Progenitor cell of endocrine pancreas (in vitro differentiated cells): Measurements from ENCODE around the gene PDIA6. TPM values are rescaled to one million over a fixed set of nuclear protein-coding genes. Genes with fewer than 3 reads are reported as not detected.

Experiments
- DNase-seq: peaks from one replicate; pipeline ENCODE4 v3.0.0; 2021; ENCODE audit warnings: low spot score; ENCODE audit not compliant: unreplicated experiment
- H3K27ac Mint-ChIP-seq: 2 replicates; pipeline ENCODE4 v1.8.0; 2021; ENCODE audit warnings: mild to moderate bottlenecking, moderate library complexity, mixed read lengths
- H3K27me3 Mint-ChIP-seq: 2 replicates; pipeline ENCODE4 v1.8.0; 2021; ENCODE audit warnings: mixed read lengths
- H3K36me3 Mint-ChIP-seq: 2 replicates; pipeline ENCODE4 v1.8.0; 2022; ENCODE audit warnings: mixed read lengths; ENCODE audit not compliant: insufficient read depth
- H3K4me1 Mint-ChIP-seq: 2 replicates; pipeline ENCODE4 v1.8.0; 2021; ENCODE audit warnings: low read depth, mixed read lengths
- H3K4me3 Mint-ChIP-seq: 2 replicates; pipeline ENCODE4 v1.8.0; 2021; ENCODE audit warnings: low read depth, mild to moderate bottlenecking, moderate library complexity, mixed read lengths
- H3K9me3 Mint-ChIP-seq: 2 replicates; pipeline ENCODE4 v1.8.0; 2021; ENCODE audit warnings: low read depth, mixed read lengths
- total RNA-seq: library from RNA; stranded (reverse); gene quantifications from 2 replicates; pipeline ENCODE4 v1.2.1, GENCODE V29; 2021
- TF ChIP-seq, protein P1 (sequence below): fragments of 200-600 bp; sonication (generic); IDR thresholded peaks from one replicate; pipeline ENCODE4 v1.5.0; 2021; ENCODE audit warnings: antibody characterized with exemption, mild to moderate bottlenecking; ENCODE audit not compliant: unreplicated experiment

The PDIA6 gene
- total RNA-seq, 1 donor from 2014 or later = 249 TPM

DNA sequence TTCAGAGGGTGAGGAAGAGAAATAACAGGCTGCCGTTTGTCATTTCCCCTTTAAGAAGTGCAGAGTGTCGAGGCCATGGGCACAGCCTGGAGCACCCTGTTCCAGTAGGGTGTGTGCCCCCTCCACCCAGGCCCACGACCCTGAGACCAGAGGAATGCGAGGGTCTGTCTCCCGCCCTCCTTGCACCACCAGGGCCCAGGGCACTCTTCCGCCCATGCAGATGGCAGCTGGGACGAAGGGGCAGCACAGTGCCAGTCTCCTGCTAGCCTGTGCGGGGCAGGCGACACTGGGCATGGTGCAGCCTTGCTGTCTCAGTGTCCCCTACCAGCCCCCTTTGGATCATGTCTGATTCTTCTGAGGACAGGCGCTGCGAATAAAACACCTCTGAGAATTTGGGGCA is 15.8 kb upstream of the PDIA6 start:
- Mint-ChIP-seq H3K4me1 (no peaks in the 10 kb centered on the region), H3K27me3 (peaks cover 60% of the 10 kb centered on the region)

DNA sequence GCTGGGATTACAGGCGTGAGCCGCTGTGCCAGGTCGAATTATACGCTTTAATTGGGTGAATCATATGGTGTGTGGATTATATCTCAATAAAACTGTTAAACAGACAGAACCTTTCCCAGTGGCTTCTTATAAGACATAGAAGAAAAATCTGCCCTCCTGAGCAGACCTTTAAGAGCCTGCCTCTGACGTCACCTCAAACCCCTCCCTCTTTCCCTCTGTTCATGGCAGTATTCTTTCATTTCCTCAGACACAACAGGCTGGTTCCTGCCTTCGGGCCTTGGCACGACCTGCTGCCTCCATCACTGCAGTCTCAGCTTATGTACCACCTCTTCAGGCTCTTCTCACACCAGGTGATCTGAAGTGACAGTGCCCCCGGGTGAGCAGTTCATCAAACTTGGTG is 14.0 kb upstream of the PDIA6 start:
- peaks cover 3% of the 10 kb centered on the region for H3K9me3 Mint-ChIP-seq
- no peak overlapping the region for H3K27ac Mint-ChIP-seq
- no peak for DNase-seq
- peaks cover 52% of the 10 kb centered on the region for H3K27me3 Mint-ChIP-seq
- TF ChIP-seq, protein P1, sequence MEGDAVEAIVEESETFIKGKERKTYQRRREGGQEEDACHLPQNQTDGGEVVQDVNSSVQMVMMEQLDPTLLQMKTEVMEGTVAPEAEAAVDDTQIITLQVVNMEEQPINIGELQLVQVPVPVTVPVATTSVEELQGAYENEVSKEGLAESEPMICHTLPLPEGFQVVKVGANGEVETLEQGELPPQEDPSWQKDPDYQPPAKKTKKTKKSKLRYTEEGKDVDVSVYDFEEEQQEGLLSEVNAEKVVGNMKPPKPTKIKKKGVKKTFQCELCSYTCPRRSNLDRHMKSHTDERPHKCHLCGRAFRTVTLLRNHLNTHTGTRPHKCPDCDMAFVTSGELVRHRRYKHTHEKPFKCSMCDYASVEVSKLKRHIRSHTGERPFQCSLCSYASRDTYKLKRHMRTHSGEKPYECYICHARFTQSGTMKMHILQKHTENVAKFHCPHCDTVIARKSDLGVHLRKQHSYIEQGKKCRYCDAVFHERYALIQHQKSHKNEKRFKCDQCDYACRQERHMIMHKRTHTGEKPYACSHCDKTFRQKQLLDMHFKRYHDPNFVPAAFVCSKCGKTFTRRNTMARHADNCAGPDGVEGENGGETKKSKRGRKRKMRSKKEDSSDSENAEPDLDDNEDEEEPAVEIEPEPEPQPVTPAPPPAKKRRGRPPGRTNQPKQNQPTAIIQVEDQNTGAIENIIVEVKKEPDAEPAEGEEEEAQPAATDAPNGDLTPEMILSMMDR = no peak
- no peak overlapping the region for H3K4me3 Mint-ChIP-seq
- no peaks in the 10 kb centered on the region for H3K36me3 Mint-ChIP-seq
- no peaks in the 10 kb centered on the region for H3K4me1 Mint-ChIP-seq

More for the DNA sequence above, 15.8 kb upstream of the PDIA6 start:
- TF ChIP-seq, protein P1 = no peak
- H3K27ac Mint-ChIP-seq = no peak overlapping the region
- H3K9me3 Mint-ChIP-seq = peaks cover 3% of the 10 kb centered on the region
- H3K4me3 Mint-ChIP-seq = no peak overlapping the region
- no peak for DNase-seq
- H3K36me3 Mint-ChIP-seq = no peaks in the 10 kb centered on the region

GRCh38 chr2:10826026-10826425 is 13.4 kb upstream of the PDIA6 start:
- Mint-ChIP-seq H3K4me1 (peaks cover 5% of the 10 kb centered on the region), H3K27me3 (peaks cover 46% of the 10 kb centered on the region), H3K36me3 (no peaks in the 10 kb centered on the region), H3K9me3 (peaks cover 3% of the 10 kb centered on the region), H3K4me3 (no peak overlapping the region), H3K27ac (no peak overlapping the region)
- TF ChIP-seq, protein P1 = no peak
- DNase-seq = no peak

- Mint-ChIP-seq H3K27me3 (peaks cover 33% of the 10 kb centered on the region), H3K9me3 (peaks cover 3% of the 10 kb centered on the region), H3K27ac (no peak overlapping the region), H3K4me1 (peaks cover 6% of the 10 kb centered on the region), H3K4me3 (no peak overlapping the region), H3K36me3 (no peaks in the 10 kb centered on the region)
- no peak for DNase-seq
- TF ChIP-seq, protein P1 = no peak
These were observed 11.6 kb upstream of the PDIA6 start for GRCh38 chr2:10824191-10824590.

DNA sequence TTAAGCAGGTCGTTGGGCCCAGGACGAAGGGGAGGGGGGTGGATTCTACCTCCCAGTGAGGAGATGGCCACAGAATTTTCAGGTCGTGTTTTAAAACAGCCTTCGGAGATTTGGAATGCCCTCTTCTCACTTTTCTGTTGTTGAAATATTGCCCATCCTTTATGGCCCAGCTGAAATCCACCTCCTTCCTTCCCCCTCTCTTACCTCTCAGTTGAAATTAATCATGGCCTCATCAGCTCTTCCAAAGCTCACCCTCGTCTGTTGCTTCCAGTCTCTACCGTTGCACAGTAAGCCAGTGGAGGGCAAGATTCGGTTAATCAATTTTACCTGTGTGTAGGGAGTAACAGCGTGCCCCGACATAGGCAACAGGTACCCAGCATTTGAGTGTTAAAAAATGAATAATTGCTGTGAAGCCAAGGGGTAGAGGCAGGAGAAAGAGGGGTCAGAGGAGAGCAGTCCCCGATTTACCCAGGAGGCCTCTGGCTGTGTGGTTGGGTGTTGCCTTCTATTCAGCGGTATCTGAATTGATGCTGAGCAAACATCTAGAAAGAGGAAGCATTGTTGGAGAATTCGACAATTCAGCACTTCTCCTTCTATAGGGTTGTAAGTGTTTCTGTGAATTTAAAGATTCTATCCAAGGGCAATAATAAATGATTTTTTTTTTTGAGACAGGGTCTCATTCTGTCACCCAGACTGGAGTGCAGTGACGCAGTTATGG is 8.6 kb upstream of the PDIA6 start:
- Mint-ChIP-seq H3K27ac (no peak overlapping the region), H3K36me3 (no peaks in the 10 kb centered on the region), H3K4me3 (no peak overlapping the region), H3K9me3 (peaks cover 3% of the 10 kb centered on the region), H3K27me3 (peaks cover 40% of the 10 kb centered on the region), H3K4me1 (peaks cover 6% of the 10 kb centered on the region)
- no peak for DNase-seq
- TF ChIP-seq, protein P1 = no peak
